Aorta (tissue), 5 donors: ENCODE results near the gene EXTL1. TPM values are rescaled to one million over a fixed set of nuclear protein-coding genes. Genes with fewer than 3 reads are reported as not detected.

Experiments
- ATAC-seq: fragments of 200-7000 bp; cut with Tn5 transposase; one replicate; pipeline ENCODE4 v1.9.1; 2022; ENCODE audit warnings: moderate library complexity; ENCODE audit not compliant: low FRiP score
- DNase-seq, 2 donors: peaks; one replicate each; pipeline ENCODE4 v3.0.0-alpha.2; 2020
- H3K27ac ChIP-seq, 2 donors: one replicate each; pipeline ENCODE4 v1.5.1; 2013; ENCODE audit warnings: low read length in 2 of 2, mild to moderate bottlenecking in 2 of 2, moderate library complexity in 2 of 2, control low read depth in 1 of 2, inconsistent platforms in 1 of 2, low read depth in 1 of 2
- H3K27me3 ChIP-seq, 2 donors: one replicate each; pipeline ENCODE4 v1.6.1; 2013; ENCODE audit warnings: control low read depth in 1 of 2, low read length in 1 of 2, mild to moderate bottlenecking in 1 of 2, moderate library complexity in 1 of 2; ENCODE audit not compliant: insufficient read depth in 2 of 2, control insufficient read depth in 1 of 2
- H3K36me3 ChIP-seq, 2 donors: one replicate each; pipeline ENCODE4 v1.6.1; 2013; ENCODE audit warnings: control low read depth in 1 of 2, low read length in 1 of 2, mild to moderate bottlenecking in 1 of 2; ENCODE audit not compliant: insufficient read depth in 2 of 2, control insufficient read depth in 1 of 2
- H3K4me1 ChIP-seq, 2 donors: one replicate each; pipeline ENCODE4 v1.6.1; 2013; ENCODE audit warnings: low read length in 2 of 2, control low read depth in 1 of 2, mild to moderate bottlenecking in 1 of 2, moderate library complexity in 1 of 2; ENCODE audit not compliant: insufficient read depth in 2 of 2, control insufficient read depth in 1 of 2
- H3K4me3 ChIP-seq, 2 donors: one replicate each; pipeline ENCODE4 v1.5.1; 2013; ENCODE audit warnings: low read length in 2 of 2, control low read depth in 1 of 2, mild to moderate bottlenecking in 1 of 2
- H3K9me3 ChIP-seq: one replicate; pipeline ENCODE4 v1.6.1; 2013; ENCODE audit warnings: mild to moderate bottlenecking, low read length; ENCODE audit not compliant: control insufficient read depth
- WGBS, 2 donors: extraction: QIAGEN DNeasy Blood & Tissue Kit; methylation state at CpG; one replicate each; pipeline ENCODE4 v1.1.7; 2013; 5-methylcytosine and 5-hydroxymethylcytosine counted together
- intact Hi-C, 2 donors: fragments of 100-400 bp; cut with DNase I; formaldehyde crosslinking; loops; one replicate each; pipeline versions ENCODE4 v1.14.2 to v1.15.0; 2022
- polyA plus RNA-seq, 2 donors: library from polyadenylated mRNA; stranded (reverse); fragments of 200-250 nt; gene quantifications; one replicate each; pipeline ENCODE4 v1.2.3, GENCODE V29; 2013
- total RNA-seq, 2 donors: library from RNA; stranded (reverse); fragmentation: NEBNext Ultra II Directional; extraction: Animal tissue kit (Norgen Biotek cat#: 25700); gene quantifications; one replicate each; pipeline ENCODE4 v1.2.1, GENCODE V29; 2021
- donor health status: healthy with polysubstance abuse.
- donor health status: Bipolar disorder and iron deficiency.
- donor health status: DM: no; HTN: no; CAD: no.
- donor health status: DM: no; HTN: no; CAD: no.
- donor health status: DM: yes; HTN: yes; CAD: no.

Gene EXTL1
- total and polyA plus RNA-seq, 4 donors = 0.29 to 1.3 (median 0.33) TPM; not detected in 1

- H3K4me1 ChIP-seq = no peaks in the 10 kb centered on the region
- H3K4me3 ChIP-seq = no peak overlapping the region
- no peaks in the 10 kb centered on the region for H3K36me3 ChIP-seq
- ATAC-seq (no peak), DNase-seq (no peak)
- no peaks in the 10 kb centered on the region for H3K9me3 ChIP-seq
- no peak overlapping the region for H3K27ac ChIP-seq
- 88 to 94% methylated on average over 3 of the region's 3 CpGs for WGBS, 2 donors
- H3K27me3 ChIP-seq = no peaks in the 10 kb centered on the region
- intact Hi-C loops = loop anchor here (5.0 kb wide), 1 partner anchor 172 kb away; no protein-coding TSS in a partner anchor
Observed at GRCh38 chr1:25994402-25995150, 27.0 kb upstream of the EXTL1 start.

GRCh38 chr1:25996966-25997827, 24.4 kb upstream of the EXTL1 start:
- H3K27me3 ChIP-seq = no peaks in the 10 kb centered on the region
- no peaks in the 10 kb centered on the region for H3K9me3 ChIP-seq
- WGBS, 2 donors = 2 to 3% methylated on average over 13 of the region's 13 CpGs
- no peaks in the 10 kb centered on the region for H3K36me3 ChIP-seq
- peak overlapping the region in 1 of 2 donors; percentile 48 for H3K27ac ChIP-seq
- intact Hi-C loops = loop anchor here (5.0 kb wide), 1 partner anchor 175 kb away; no protein-coding TSS in a partner anchor
- peak overlapping the region; percentile 53 to 88 for H3K4me3 ChIP-seq
- peak in 1 of 2 donors; percentile 24 for DNase-seq
- H3K4me1 ChIP-seq = no peaks in the 10 kb centered on the region
- ATAC-seq = peak; percentile 55

- no peaks in the 10 kb centered on the region for H3K36me3 ChIP-seq
- ATAC-seq = peak; percentile 98
- H3K4me3 ChIP-seq = peak within 1 kb of the TSS; percentile 53 to 88
- H3K27ac ChIP-seq = peak within 1 kb of the TSS in 1 of 2 donors; percentile 48
- WGBS, 2 donors = 1% methylated on average over 47 of the region's 47 CpGs
- no peaks in the 10 kb centered on the region for H3K27me3 ChIP-seq
- peak; percentile 98 to 99 for DNase-seq
- no peaks in the 10 kb centered on the region for H3K9me3 ChIP-seq
- intact Hi-C loops = loop anchor here (1.0 to 5.0 kb wide), 4 partner anchors 93 to 176 kb away; no protein-coding TSS in a partner anchor
- no peaks in the 10 kb centered on the region for H3K4me1 ChIP-seq
Observed at GRCh38 chr1:25997828-25998761, 23.5 kb upstream of the EXTL1 start, which contains the start of gene PAFAH2. TSS of gene PAFAH2 (minus strand) at chr1:25998063. CDS start at chr1:25990816, 7,247 bp downstream.

- Histone ChIP-seq H3K36me3 (no peaks in the 10 kb centered on the region), H3K4me1 (no peaks in the 10 kb centered on the region), H3K4me3 (no peak overlapping the region), H3K27me3 (no peaks in the 10 kb centered on the region), H3K9me3 (no peaks in the 10 kb centered on the region), H3K27ac (no peak overlapping the region)
- intact Hi-C loops = loop anchor here (2.0 to 5.0 kb wide), 3 partner anchors 94 to 177 kb away; no protein-coding TSS in a partner anchor
- WGBS, 2 donors = 86 to 90% methylated on average over 18 of the region's 18 CpGs
- ATAC-seq (no peak), DNase-seq (no peak)
Observed at GRCh38 chr1:25999041-25999800, 22.4 kb upstream of the EXTL1 start.

GRCh38 chr1:26003262-26003661, 18.3 kb upstream of the EXTL1 start:
- Histone ChIP-seq H3K27ac (no peak overlapping the region), H3K27me3 (no peaks in the 10 kb centered on the region), H3K36me3 (no peaks in the 10 kb centered on the region), H3K9me3 (no peaks in the 10 kb centered on the region), H3K4me1 (no peaks in the 10 kb centered on the region), H3K4me3 (no peak overlapping the region)
- ATAC-seq = no peak
- WGBS, 2 donors = 94 to 96% methylated on average over 4 of the region's 4 CpGs
- intact Hi-C loops = no loop called here
- DNase-seq = peak in 1 of 2 donors; percentile 21

- no peak overlapping the region for H3K4me3 ChIP-seq
- no peak for DNase-seq
- H3K36me3 ChIP-seq = no peaks in the 10 kb centered on the region
- H3K4me1 ChIP-seq = no peaks in the 10 kb centered on the region
- H3K27ac ChIP-seq = no peak overlapping the region
- no peaks in the 10 kb centered on the region for H3K9me3 ChIP-seq
- no peaks in the 10 kb centered on the region for H3K27me3 ChIP-seq
- no peak for ATAC-seq
- intact Hi-C loops = no loop called here
- 74 to 80% methylated on average over 2 of the region's 2 CpGs for WGBS, 2 donors
Observed at GRCh38 chr1:26003756-26004155, 17.8 kb upstream of the EXTL1 start.

- 27 to 29% methylated on average over 4 of the region's 4 CpGs for WGBS, 2 donors
- intact Hi-C loops = no loop called here
Observed at GRCh38 chr1:26005434-26006105, 16.0 kb upstream of the EXTL1 start.

More at GRCh38 chr1:26005434-26006105, 16.0 kb upstream of the EXTL1 start:
- H3K9me3 ChIP-seq = no peaks in the 10 kb centered on the region
- no peak overlapping the region for H3K27ac ChIP-seq
- H3K36me3 ChIP-seq = no peaks in the 10 kb centered on the region
- peak in 1 of 2 donors; percentile 34 for DNase-seq
- H3K27me3 ChIP-seq = no peaks in the 10 kb centered on the region
- ATAC-seq = peak; percentile 69
- no peak overlapping the region for H3K4me3 ChIP-seq
- no peaks in the 10 kb centered on the region for H3K4me1 ChIP-seq
